HepG2 (cell line): ENCODE data around the gene USP35. TPM values are rescaled to one million over a fixed set of nuclear protein-coding genes. Genes with fewer than 3 reads are reported as not detected.

ENCODE experiments used
- ATAC-seq: fragments of 200-7000 bp; cut with Tn5 transposase; 3 replicates; pipeline ENCODE4 v1.9.1; 2020; ENCODE audit warnings: mild to moderate bottlenecking, moderate library complexity
- BruUV-seq: library from RNA; stranded (reverse); fragments of 400-500 nt; replicated peaks from 2 replicates; lab custom pipeline; 2021; lab: Mats Ljungman, UMichigan
- CTCF ChIA-PET: fragments of 300-600 bp; formaldehyde crosslinking; extraction: SDS; loops from one replicate; lab custom pipeline; 2021; ENCODE audit warnings: low total read pairs, inconsistent platforms, low intra/inter-chr PET ratio; lab: Yijun Ruan, JAX
- POLR2A ChIA-PET: fragments of 350-600 bp; sonication (Branson Sonifier 250); formaldehyde crosslinking; loops from one replicate; lab custom pipeline; 2020; ENCODE audit warnings: antibody characterized with exemption, inconsistent platforms; lab: Yijun Ruan, JAX
- DNase-seq: peaks from one replicate; pipeline ENCODE4 v3.0.0-alpha.2; 2015; ENCODE audit warnings: low spot score
- FAIRE-seq: peaks from 3 replicates; lab custom pipeline; 2011; peaks lifted over from hg19 to GRCh38; lab: Jason Lieb, UNC
- H2AFZ ChIP-seq: one replicate; pipeline ENCODE4 v1.6.1; 2011; ENCODE audit warnings: low read length, inconsistent platforms
- H3K27ac ChIP-seq: fragments of 300-600 bp; 3 replicates; pipeline ENCODE4 v1.8.0; 2011; ENCODE audit warnings: mixed run types, mild to moderate bottlenecking, mixed read lengths, low read length, inconsistent platforms; ENCODE audit not compliant: insufficient read depth; ENCODE audit errors: extremely low read length
- H3K27me3 ChIP-seq, 2 experiments: fragments of 200-600 bp in 1 of 2; 2 replicates in 1 of 2; 3 replicates in 1 of 2; pipeline versions ENCODE4 v1.6.0 to v1.8.0; 2011; ENCODE audit warnings: low read length in 2 of 2, mild to moderate bottlenecking in 2 of 2, moderate library complexity in 2 of 2, inconsistent platforms in 1 of 2; ENCODE audit not compliant: insufficient read depth in 2 of 2, control insufficient read depth in 1 of 2
- H3K36me3 ChIP-seq, 2 experiments: fragments of 200-600 bp in 1 of 2; replicated peaks in 1 of 2; 2 replicates in 1 of 2; 3 replicates in 1 of 2; pipeline versions ENCODE4 v1.5.1 to v1.8.0; 2011; ENCODE audit warnings: low read length in 2 of 2, inconsistent platforms in 1 of 2; ENCODE audit not compliant: insufficient read depth in 2 of 2, control insufficient read depth in 1 of 2
- H3K4me1 ChIP-seq: 2 replicates; pipeline ENCODE4 v1.5.1; 2012; ENCODE audit warnings: low read length, inconsistent platforms; ENCODE audit not compliant: insufficient read depth
- H3K4me2 ChIP-seq: 2 replicates; pipeline ENCODE4 v1.6.0; 2011; ENCODE audit warnings: low read depth, low read length, inconsistent platforms
- H3K4me3 ChIP-seq, 3 experiments: fragments of 200-600 bp in 1 of 3; sonication (generic), shearing (Covaris generic) in 1 of 3; replicated peaks in 1 of 3; 2 replicates each; pipeline ENCODE4 v1.5.1; 2011 to 2016; ENCODE audit warnings: low read length in 3 of 3, inconsistent platforms in 2 of 3, low read depth in 2 of 3, mild to moderate bottlenecking in 2 of 3, control low read depth in 1 of 3, mixed read lengths in 1 of 3; ENCODE audit not compliant: insufficient read depth in 1 of 3
- H3K79me2 ChIP-seq: one replicate; pipeline ENCODE4 v1.6.1; 2011; ENCODE audit warnings: low read length, inconsistent platforms; ENCODE audit not compliant: insufficient read depth
- H3K9ac ChIP-seq: 2 replicates; pipeline ENCODE4 v1.6.0; 2011; ENCODE audit warnings: mild to moderate bottlenecking, low read depth, low read length, inconsistent platforms; ENCODE audit not compliant: insufficient read depth
- H3K9me3 ChIP-seq: 2 replicates; pipeline ENCODE4 v1.5.1; 2012; ENCODE audit warnings: mild to moderate bottlenecking, low read length
- H4K20me1 ChIP-seq: 2 replicates; pipeline ENCODE4 v1.6.0; 2011; ENCODE audit warnings: inconsistent platforms, mild to moderate bottlenecking, low read length, moderate library complexity; ENCODE audit not compliant: insufficient read depth
- CEBPB ChIP-seq: IDR thresholded peaks from 2 replicates; pipeline ENCODE4 v1.6.1; 2011; ENCODE audit warnings: low read depth, low read length, improper control_type of control experiment, borderline replicate concordance
- CHCHD3 ChIP-seq: sonication (generic); formaldehyde crosslinking; IDR thresholded peaks from 2 replicates; pipeline ENCODE4 v1.8.0; 2022; ENCODE audit warnings: mild to moderate bottlenecking, missing genetic modification reagents, moderate library complexity
- GATAD1 ChIP-seq: IDR thresholded peaks from 2 replicates; pipeline ENCODE4 v1.6.1; 2016; ENCODE audit warnings: missing genetic modification reagents, missing compliant biosample characterization
- HNRNPUL1 ChIP-seq: fragments of 200-400 bp; formaldehyde crosslinking; IDR thresholded peaks from 2 replicates; pipeline ENCODE4 v1.6.1; 2017; ENCODE audit warnings: low read depth, mild to moderate bottlenecking, low read length, moderate library complexity
- MED13 ChIP-seq: sonication (generic); formaldehyde crosslinking; IDR thresholded peaks from 2 replicates; pipeline ENCODE4 v1.5.0; 2020; ENCODE audit warnings: missing genetic modification reagents
- PAXIP1 ChIP-seq: sonication (generic); formaldehyde crosslinking; conservative IDR thresholded peaks from 2 replicates; pipeline ENCODE4 v1.4.0; 2020; ENCODE audit warnings: mild to moderate bottlenecking, missing genetic modification reagents, moderate library complexity
- POLR2AphosphoS5 ChIP-seq: IDR thresholded peaks from 2 replicates; pipeline ENCODE4 v1.6.1; 2012; ENCODE audit warnings: low read depth, low read length
- RFX3 ChIP-seq: IDR thresholded peaks from 2 replicates; pipeline ENCODE4 v1.6.1; 2016; ENCODE audit warnings: missing biosample characterization, missing genetic modification reagents
- ZMAT5 ChIP-seq: sonication (generic); formaldehyde crosslinking; IDR thresholded peaks from 2 replicates; pipeline ENCODE4 v1.5.0; 2020; ENCODE audit warnings: mild to moderate bottlenecking, low read depth, missing genetic modification reagents, borderline replicate concordance
- ZNF660 ChIP-seq: sonication (generic); formaldehyde crosslinking; IDR thresholded peaks from 2 replicates; pipeline ENCODE4 v1.5.1; 2020; ENCODE audit warnings: mild to moderate bottlenecking, low read depth, missing genetic modification reagents, borderline replicate concordance
- ZNF674 ChIP-seq: sonication (generic); formaldehyde crosslinking; IDR thresholded peaks from 2 replicates; pipeline ENCODE4 v1.5.0; 2020; ENCODE audit warnings: low read depth, mild to moderate bottlenecking, missing genetic modification reagents
- ZNF784 ChIP-seq: sonication (generic); formaldehyde crosslinking; IDR thresholded peaks from 2 replicates; pipeline ENCODE4 v1.5.1; 2020; ENCODE audit warnings: missing genetic modification reagents, mild to moderate bottlenecking, borderline replicate concordance
- ZSCAN30 ChIP-seq: sonication (generic); formaldehyde crosslinking; IDR thresholded peaks from 2 replicates; pipeline ENCODE4 v1.5.0; 2020; ENCODE audit warnings: mild to moderate bottlenecking, missing genetic modification reagents
- ZZZ3 ChIP-seq: sonication (generic); formaldehyde crosslinking; IDR thresholded peaks from 2 replicates; pipeline ENCODE4 v1.4.0; 2020; ENCODE audit warnings: missing genetic modification reagents, mild to moderate bottlenecking, borderline replicate concordance
- WGBS: methylation state at CpG from one replicate; pipeline ENCODE4 v1.1.6; 2017; ENCODE audit warnings: low lambda C conversion rate; 5-methylcytosine and 5-hydroxymethylcytosine counted together
- in situ Hi-C: cut with HindIII; loops from 2 replicates; pipeline ENCODE4 v1.10.0; 2017; ENCODE audit warnings: low pct_unique_long_range_greater_than_20kb; ENCODE audit not compliant: extremely low pct_ligation_motif_present
- intact Hi-C: fragments of 100-400 bp; cut with micrococcal nuclease; formaldehyde crosslinking; loops from one replicate; pipeline ENCODE4 v1.10.0; 2022; ENCODE audit not compliant: unreplicated experiment
- polyA plus RNA-seq, 8 experiments: library from polyadenylated mRNA; depleted of rRNA in 3 of 8; stranded (reverse) in 7 of 8; unstranded in 1 of 8; fragments of >200 nt; fragmentation: Illumina TruSeq in 4 of 8; extraction: Trizol in 4 of 8; gene quantifications; 2 replicates each; pipeline versions ENCODE4 v1.2.1 to v1.2.3, GENCODE V29; 2011 to 2016; ENCODE audit warnings: low read depth in 4 of 8, missing spikeins in 1 of 8, mixed read lengths in 1 of 8; ENCODE audit not compliant: insufficient read depth in 1 of 8
- total RNA-seq, 5 experiments: library from RNA; depleted of rRNA; stranded (reverse); fragments of >200 nt; fragmentation: Illumina TruSeq; extraction: Trizol; gene quantifications; 2 replicates each; pipeline ENCODE4 v1.2.3, GENCODE V29; 2016; ENCODE audit warnings: low read depth in 1 of 5
- TF ChIP-seq, protein P1 (sequence below): sonication (generic); formaldehyde crosslinking; IDR thresholded peaks from 2 replicates; pipeline ENCODE4 v1.4.0; 2020; ENCODE audit warnings: mild to moderate bottlenecking, missing genetic modification reagents, borderline replicate concordance

Gene USP35
- total and polyA plus RNA-seq, 2 of the 13 experiments (the other 11 are each of a cell fraction or from before 2014, with no cell fraction given) = 4.6 to 7.7 TPM

GRCh38 chr11:78156127-78156844, 32.4 kb upstream of the USP35 start:
- ATAC-seq (peak; percentile 98), DNase-seq (peak; percentile 95), FAIRE-seq (peak; percentile 96)
- H3K9me3 ChIP-seq = no peaks in the 10 kb centered on the region
- peak overlapping the region in 1 of 3 experiments; percentile 45; a peak in 2 of 6 replicates for H3K4me3 ChIP-seq
- no peaks in the 10 kb centered on the region for H3K27me3 ChIP-seq
- H3K36me3 ChIP-seq = no peaks in the 10 kb centered on the region; a peak in 1 of 5 replicates
- in situ Hi-C loops (no loop called here), intact Hi-C loops (no loop called here)
- peak overlapping the region; percentile 61 for H3K9ac ChIP-seq
- H3K4me2 ChIP-seq = peak overlapping the region; percentile 67
- POLR2A ChIA-PET = interaction anchor here (0.5 to 3.2 kb wide), 20 partner anchors 9 to 418 kb away, joined by 3 to 27 read pairs (median 4); partner anchors contain the start of genes ALG8, INTS4, KCTD21 and NARS2
- no peaks in the 10 kb centered on the region for H3K79me2 ChIP-seq
- no TSS peak for BruUV-seq
- peak overlapping the region; percentile 84 for H3K27ac ChIP-seq
- CTCF ChIA-PET = no interaction called here
- no peak overlapping the region for H2AFZ ChIP-seq
- peaks cover 56% of the 10 kb centered on the region for H3K4me1 ChIP-seq
- WGBS = 12% methylated on average over 6 of the region's 6 CpGs
- no peaks in the 10 kb centered on the region for H4K20me1 ChIP-seq
- TF ChIP-seq ZMAT5 (CRISPR knock-in tag) (no peak), MED13 (no peak; the same call in 1 of the 2 replicates), CHCHD3 (CRISPR knock-in tag) (no peak), RFX3 (CRISPR knock-in tag) (no peak), GATAD1 (CRISPR knock-in tag) (0 out of 2 replicates have a peak, but pooled peaks have one; percentile 25), ZSCAN30 (CRISPR knock-in tag) (no peak), HNRNPUL1 (no peak), ZNF784 (CRISPR knock-in tag) (no peak), PAXIP1 (CRISPR knock-in tag) (peak; percentile 98), POLR2AphosphoS5 (no peak), ZNF660 (CRISPR knock-in tag) (no peak), ZNF674 (no peak), CEBPB (no peak), ZZZ3 (CRISPR knock-in tag) (no peak)
- TF ChIP-seq, protein P1, sequence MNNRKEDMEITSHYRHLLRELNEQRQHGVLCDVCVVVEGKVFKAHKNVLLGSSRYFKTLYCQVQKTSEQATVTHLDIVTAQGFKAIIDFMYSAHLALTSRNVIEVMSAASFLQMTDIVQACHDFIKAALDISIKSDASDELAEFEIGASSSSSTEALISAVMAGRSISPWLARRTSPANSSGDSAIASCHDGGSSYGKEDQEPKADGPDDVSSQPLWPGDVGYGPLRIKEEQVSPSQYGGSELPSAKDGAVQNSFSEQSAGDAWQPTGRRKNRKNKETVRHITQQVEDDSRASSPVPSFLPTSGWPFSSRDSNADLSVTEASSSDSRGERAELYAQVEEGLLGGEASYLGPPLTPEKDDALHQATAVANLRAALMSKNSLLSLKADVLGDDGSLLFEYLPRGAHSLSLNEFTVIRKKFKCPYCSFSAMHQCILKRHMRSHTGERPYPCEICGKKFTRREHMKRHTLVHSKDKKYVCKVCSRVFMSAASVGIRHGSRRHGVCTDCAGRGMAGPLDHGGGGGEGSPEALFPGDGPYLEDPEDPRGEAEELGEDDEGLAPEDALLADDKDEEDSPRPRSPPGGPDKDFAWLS = no peak
